Left forelimb (tissue), 1 donor: Measurements from ENCODE around the gene NEK7.

Experiments
- DNase-seq: peaks from one replicate; pipeline ENCODE4 v3.0.0-alpha.2; 2018; ENCODE audit warnings: low spot score

The NEK7 gene

DNA sequence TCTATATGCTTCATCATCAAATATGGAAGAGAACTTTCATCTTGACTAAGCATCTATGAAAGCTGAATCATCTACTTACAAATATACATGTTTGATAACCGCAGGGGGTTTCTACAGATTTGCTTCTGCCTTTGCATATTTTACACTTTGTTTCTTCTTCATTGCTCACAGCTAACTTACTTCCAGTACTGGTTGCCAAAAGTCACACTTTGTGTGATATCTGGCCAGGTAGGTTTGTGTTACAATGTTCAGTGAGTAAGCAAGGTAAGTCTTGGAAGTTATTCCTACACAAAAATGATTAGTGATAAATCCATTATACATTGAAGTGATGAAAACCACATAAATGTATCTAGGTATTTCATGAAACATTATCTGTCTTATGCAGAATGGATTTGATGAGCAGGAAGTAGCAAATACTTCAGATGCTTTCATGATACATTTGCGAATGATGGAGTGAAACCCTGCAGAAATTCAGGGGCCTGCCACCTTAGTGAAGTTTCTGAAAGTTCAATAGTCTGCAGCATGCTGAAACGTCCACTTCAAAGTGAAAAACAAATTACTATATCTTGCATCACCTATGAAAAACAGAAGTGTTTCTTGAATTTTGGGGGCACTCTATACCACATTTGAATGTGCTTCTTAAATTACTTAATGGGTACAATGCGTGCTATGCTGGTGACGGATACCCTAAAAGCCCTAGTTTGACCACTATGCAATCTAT is 196.3 kb downstream of the NEK7 start:
- no peak for DNase-seq

DNA sequence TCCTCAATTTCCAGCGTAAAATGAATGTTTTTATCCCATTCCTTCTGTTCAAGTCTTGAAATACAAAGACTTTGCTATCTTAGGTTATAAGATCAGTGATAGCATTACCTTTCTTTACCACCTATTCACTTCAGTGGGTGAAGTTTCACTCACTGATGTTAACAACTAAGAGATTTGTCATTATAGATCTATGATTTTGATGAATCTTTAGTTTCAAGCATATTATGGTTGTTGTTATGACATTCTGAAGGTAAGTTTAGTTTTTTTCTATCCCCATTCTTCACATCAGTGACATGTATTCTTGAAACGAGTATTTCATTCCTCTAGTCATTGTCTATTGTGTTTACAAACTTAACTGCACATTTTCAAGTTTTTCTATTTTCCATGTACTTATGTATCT is 201.1 kb downstream of the NEK7 start:
- DNase-seq = no peak

DNA sequence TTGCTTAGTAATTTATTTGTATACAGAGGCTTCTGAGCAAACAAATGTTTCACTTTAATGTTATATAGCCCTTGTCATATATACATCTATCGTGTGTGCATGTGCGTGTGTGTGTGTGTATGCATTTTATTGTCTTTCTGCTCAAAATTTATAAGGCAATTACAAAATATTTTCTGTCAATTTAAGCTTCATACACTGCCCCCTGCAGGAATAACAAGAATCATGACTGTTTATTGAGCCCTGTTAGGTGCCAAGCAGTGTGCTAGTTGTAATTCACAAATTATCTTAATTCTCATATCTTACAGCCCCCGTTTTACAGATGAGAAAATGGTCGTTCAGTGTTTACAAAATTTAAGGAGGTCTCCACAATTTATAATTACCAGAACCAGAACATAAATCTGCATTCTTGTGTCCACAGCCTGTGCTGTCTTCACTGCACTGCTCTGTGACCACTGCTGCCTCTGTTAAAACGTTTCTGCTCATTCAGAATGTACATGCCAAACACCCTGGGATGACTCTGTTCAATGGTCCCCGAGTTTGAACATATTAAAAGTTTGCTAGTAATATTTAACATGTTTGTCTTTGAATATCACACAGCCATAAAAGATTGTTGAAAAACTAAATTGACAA is 202.3 kb downstream of the NEK7 start:
- DNase-seq = no peak

DNA sequence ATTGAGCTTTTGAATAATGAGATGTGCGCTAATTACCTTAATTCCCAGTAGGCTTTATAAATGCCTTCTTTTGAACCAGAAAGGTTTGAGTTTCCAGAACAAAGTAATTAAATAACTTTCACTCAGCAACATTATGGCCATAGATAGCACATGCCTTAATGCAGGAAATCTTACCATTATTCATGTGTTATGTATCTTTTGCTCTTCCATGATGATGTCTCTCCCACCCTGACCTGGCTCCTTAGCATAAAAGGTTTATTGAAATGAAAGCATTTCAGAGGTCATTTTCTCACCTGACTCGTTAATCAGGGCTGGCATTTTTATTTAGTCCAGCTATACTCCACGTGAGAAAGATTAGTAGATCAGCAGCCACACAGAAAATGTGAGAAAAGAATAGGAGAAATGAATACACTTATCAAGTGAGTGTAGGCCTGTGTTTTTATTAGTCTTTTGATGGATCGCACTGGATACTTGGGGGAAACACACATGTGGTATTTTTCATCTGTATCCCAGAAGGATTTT is 203.5 kb downstream of the NEK7 start:
- DNase-seq = no peak

DNA sequence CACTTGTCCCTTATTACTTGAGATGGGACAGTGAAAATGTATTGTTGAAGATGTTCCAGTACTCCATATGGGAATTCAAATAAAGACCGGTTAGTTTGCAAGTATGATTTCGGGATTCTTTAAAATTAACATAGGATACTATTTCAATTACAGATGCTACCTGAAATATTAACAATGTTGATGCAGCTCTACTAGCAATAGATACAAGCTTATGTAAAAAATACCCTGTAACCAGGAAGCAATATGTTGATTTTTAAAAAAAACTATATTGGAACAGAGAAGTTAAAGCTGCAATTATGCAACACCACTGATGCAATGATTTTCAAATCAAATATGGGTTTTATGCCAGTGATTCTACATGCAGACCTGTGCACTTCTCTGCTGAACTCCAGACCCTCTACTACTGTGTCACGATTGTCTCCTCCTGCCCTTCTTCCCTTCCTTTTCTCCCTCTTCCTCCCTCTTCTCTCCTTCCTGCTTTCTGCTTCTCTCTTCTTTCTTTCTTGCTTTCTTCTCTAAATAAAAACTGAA is 204.5 kb downstream of the NEK7 start:
- DNase-seq = no peak

DNA sequence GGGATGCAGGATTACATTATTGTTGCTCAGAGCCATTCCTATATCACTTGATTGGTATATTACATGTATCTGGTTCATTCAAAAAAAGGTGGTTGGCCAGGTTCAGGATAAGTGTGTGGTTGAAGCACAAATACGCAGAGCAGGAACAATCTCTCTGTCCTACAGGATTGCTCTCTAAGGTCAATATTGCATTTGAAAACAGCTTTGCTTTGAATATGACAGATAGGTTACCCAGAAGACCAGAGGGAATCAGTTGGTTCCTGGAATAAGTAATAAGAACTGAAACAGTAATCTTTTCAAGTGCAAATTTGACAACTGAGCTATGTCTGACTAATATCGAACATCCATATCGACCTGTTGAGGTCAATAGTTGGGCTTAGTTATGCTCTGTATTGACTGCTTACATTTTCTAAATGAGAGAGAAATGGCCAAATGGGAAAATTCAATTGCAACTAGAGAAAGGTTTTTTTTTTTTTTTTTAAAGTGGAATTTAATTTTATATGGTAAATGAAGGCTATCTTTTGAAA is 206.9 kb downstream of the NEK7 start:
- no peak for DNase-seq

DNA sequence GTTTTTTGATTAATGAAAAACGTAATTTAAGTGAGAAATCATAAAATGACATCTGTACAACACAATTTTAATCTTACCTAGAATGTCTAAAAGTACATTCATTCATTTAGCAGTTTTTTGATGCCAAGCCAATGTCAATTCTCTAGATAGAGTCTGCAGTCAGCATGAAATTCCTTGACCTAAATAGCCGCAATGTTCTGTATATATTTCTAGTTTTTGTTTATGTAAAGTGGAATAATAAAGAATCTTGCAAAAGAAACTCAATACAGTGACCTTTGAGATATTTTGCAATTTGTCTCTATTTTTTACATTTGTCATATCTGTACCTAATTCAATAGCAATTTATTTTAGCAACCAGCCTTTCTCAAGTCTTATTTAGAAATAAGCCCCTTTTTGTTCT is 207.7 kb downstream of the NEK7 start:
- DNase-seq = no peak

DNA sequence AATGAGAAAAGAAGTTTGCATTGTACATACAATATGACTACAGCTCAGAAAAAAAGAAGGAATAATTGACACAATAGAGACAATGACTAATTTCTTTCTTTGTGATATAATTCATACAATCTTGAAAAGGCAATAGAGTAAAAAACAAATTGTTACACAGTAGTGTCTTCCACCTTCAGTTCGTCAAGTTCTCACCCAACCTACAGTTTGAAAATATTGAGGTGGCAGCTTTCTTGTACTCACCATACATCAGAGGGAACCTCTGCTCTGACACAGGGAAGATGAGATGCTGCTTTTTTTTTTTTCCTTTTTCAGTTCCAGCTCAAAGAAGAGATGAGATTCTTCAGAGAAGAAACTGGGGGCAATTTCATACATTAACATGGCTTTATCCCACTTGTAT is 210.5 kb downstream of the NEK7 start:
- DNase-seq = no peak

DNA sequence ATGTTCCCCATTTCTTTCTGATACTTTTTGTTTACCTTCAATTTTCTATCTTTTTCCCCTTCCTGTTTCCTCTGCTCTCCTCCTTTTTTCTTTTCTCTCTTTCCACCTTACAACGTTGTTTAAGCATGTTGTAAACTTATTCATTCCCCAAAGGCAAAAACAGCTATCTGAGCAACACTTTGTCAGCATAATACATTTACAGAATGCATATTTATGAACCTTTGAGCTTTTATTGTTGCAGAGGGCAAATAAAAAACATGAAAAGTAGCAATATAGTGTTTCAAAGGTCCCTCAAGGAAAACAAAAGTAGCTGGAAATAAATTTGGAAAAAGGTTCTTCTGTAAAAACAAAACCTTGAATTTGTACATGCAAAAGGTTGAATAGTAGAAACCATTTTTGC is 214.2 kb downstream of the NEK7 start:
- DNase-seq = no peak
